DND-41 (cell line): Measurements from ENCODE around the gene TYK2.

Source experiments
- EZH2 ChIP-seq: IDR thresholded peaks from 3 replicates; pipeline ENCODE4 v1.6.1; 2012; ENCODE audit warnings: borderline replicate concordance, low read depth, mild to moderate bottlenecking, moderate library complexity, low read length, inconsistent platforms; ENCODE audit not compliant: severe bottlenecking
- TF ChIP-seq, protein P1 (sequence below): IDR thresholded peaks from 2 replicates; pipeline ENCODE4 v1.5.1; 2012; ENCODE audit warnings: borderline replicate concordance, low read length, moderate library complexity, mild to moderate bottlenecking; ENCODE audit not compliant: poor library complexity, severe bottlenecking; ENCODE audit errors: extremely low read depth

- TF ChIP-seq, protein P1, sequence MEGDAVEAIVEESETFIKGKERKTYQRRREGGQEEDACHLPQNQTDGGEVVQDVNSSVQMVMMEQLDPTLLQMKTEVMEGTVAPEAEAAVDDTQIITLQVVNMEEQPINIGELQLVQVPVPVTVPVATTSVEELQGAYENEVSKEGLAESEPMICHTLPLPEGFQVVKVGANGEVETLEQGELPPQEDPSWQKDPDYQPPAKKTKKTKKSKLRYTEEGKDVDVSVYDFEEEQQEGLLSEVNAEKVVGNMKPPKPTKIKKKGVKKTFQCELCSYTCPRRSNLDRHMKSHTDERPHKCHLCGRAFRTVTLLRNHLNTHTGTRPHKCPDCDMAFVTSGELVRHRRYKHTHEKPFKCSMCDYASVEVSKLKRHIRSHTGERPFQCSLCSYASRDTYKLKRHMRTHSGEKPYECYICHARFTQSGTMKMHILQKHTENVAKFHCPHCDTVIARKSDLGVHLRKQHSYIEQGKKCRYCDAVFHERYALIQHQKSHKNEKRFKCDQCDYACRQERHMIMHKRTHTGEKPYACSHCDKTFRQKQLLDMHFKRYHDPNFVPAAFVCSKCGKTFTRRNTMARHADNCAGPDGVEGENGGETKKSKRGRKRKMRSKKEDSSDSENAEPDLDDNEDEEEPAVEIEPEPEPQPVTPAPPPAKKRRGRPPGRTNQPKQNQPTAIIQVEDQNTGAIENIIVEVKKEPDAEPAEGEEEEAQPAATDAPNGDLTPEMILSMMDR, result no peak
- TF ChIP-seq EZH2, result no peak
Measured at GRCh38 chr19:10393137-10393536, 12.8 kb upstream of the TYK2 start.
